GM12872 (cell line): Measurements from ENCODE around the gene LACTB.

Experiments used
- TF ChIP-seq, protein P1 (sequence below): IDR thresholded peaks from 3 replicates; pipeline ENCODE4 v1.5.1; 2011; ENCODE audit warnings: low read depth, mild to moderate bottlenecking, low read length, moderate library complexity; ENCODE audit not compliant: insufficient read depth

LACTB gene

GRCh38 chr15:63118854-63119253 is 2.8 kb upstream of the LACTB start:
- TF ChIP-seq, protein P1, sequence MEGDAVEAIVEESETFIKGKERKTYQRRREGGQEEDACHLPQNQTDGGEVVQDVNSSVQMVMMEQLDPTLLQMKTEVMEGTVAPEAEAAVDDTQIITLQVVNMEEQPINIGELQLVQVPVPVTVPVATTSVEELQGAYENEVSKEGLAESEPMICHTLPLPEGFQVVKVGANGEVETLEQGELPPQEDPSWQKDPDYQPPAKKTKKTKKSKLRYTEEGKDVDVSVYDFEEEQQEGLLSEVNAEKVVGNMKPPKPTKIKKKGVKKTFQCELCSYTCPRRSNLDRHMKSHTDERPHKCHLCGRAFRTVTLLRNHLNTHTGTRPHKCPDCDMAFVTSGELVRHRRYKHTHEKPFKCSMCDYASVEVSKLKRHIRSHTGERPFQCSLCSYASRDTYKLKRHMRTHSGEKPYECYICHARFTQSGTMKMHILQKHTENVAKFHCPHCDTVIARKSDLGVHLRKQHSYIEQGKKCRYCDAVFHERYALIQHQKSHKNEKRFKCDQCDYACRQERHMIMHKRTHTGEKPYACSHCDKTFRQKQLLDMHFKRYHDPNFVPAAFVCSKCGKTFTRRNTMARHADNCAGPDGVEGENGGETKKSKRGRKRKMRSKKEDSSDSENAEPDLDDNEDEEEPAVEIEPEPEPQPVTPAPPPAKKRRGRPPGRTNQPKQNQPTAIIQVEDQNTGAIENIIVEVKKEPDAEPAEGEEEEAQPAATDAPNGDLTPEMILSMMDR: no peak

GRCh38 chr15:63122002-63122875 is 578 bp downstream of the LACTB start:
- TF ChIP-seq, protein P1: 0 out of 3 replicates have a peak, but pooled peaks have one; percentile 18

GRCh38 chr15:63124506-63124905 is 2.8 kb downstream of the LACTB start:
- TF ChIP-seq, protein P1: no peak

DNA sequence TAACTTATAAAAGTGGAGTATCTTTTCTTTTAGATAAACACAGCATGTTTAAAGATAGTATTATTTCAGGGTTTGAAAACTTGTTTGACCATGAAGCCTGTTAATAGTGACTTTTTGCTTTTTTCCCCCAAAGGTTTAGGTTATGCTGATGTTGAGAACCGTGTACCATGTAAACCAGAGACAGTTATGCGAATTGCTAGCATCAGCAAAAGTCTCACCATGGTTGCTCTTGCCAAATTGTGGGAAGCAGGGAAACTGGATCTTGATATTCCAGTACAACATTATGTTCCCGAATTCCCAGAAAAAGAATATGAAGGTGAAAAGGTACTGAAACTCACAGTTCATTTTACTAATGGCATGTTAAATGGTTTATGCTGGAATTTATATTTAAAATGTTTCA is 5.1 kb downstream of the LACTB start:
- TF ChIP-seq, protein P1: no peak

- TF ChIP-seq, protein P1: no peak
Measured at GRCh38 chr15:63133786-63134185, 12.1 kb downstream of the LACTB start.

DNA sequence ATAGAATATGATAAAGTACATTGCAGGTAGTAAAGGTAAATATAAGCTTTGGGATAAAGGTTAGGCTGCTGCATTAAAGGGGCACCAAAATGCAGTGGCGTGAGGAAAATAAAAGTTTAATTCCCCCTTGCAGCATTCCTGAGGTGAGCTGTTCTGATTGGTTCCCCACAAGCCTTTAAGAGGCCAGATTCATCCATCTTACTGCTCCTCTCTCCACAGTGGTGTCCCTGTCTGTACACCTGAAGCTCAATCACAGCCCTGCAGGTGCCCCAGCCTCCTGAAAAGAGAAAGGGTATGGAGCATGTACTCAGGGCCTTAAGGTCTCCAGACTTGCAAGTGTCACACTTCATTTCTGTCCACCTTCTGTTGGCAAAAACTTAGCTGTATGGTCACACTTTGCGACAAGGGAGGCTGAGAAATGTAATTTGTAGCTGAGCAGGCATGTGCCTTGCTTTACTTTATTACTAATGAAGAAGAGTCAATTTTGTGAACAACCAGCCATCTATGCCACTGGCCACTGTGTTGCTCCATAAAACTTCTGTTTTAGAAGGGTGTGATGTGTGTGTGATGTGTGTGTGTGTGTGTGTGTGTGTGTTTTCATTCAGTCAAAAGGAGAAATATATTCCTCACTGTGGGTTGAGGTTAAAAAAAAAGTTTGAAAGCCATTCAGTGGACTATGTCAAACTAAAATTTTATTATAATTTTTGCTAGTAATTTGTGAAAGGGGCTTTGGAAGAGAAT is 12.8 kb downstream of the LACTB start:
- TF ChIP-seq, protein P1: no peak

- TF ChIP-seq, protein P1: no peak
Measured at GRCh38 chr15:63135281-63135680, 13.6 kb downstream of the LACTB start.
